HuH-7 (cell line): ENCODE data around the gene LRP1-AS.

ENCODE experiments used
- DNase-seq: peaks from one replicate; pipeline ENCODE4 v3.0.0; 2011; ENCODE audit warnings: low spot score

Gene LRP1-AS

GRCh38 chr12:57146961-57147944 lies at the start of gene LRP1-AS:
Gene LRP1-AS (minus strand): TSS chr12:57147619.
- DNase-seq = peak; percentile 79

- no peak for DNase-seq
These were observed 49.5 kb upstream of the LRP1-AS start for GRCh38 chr12:57196956-57197355.

- DNase-seq = peak; percentile 68
These were observed 49.0 kb upstream of the LRP1-AS start for GRCh38 chr12:57196439-57196838.

GRCh38 chr12:57195611-57196371 lies 48.4 kb upstream of the LRP1-AS start:
- no peak for DNase-seq

GRCh38 chr12:57195186-57195585 lies 47.8 kb upstream of the LRP1-AS start:
- DNase-seq = no peak

GRCh38 chr12:57194253-57194652 lies 46.8 kb upstream of the LRP1-AS start:
- no peak for DNase-seq

- DNase-seq = no peak
These were observed 46.4 kb upstream of the LRP1-AS start for GRCh38 chr12:57193706-57194245.

- DNase-seq = no peak
These were observed 45.5 kb upstream of the LRP1-AS start for GRCh38 chr12:57192920-57193319.

GRCh38 chr12:57191410-57191809 lies 44.0 kb upstream of the LRP1-AS start:
- no peak for DNase-seq

- no peak for DNase-seq
These were observed 43.4 kb upstream of the LRP1-AS start for GRCh38 chr12:57190821-57191220.

- DNase-seq = no peak
These were observed 42.6 kb upstream of the LRP1-AS start for GRCh38 chr12:57190037-57190436.

GRCh38 chr12:57188090-57188425 lies 40.6 kb upstream of the LRP1-AS start:
- no peak for DNase-seq

- DNase-seq = no peak
These were observed 40.0 kb upstream of the LRP1-AS start for GRCh38 chr12:57187222-57188089.

GRCh38 chr12:57185906-57186508 lies 38.6 kb upstream of the LRP1-AS start:
- no peak for DNase-seq

- no peak for DNase-seq
These were observed 38.0 kb upstream of the LRP1-AS start for GRCh38 chr12:57185403-57185802.

GRCh38 chr12:57183939-57184725 lies 36.7 kb upstream of the LRP1-AS start:
- DNase-seq = no peak

GRCh38 chr12:57182918-57183575 lies 35.6 kb upstream of the LRP1-AS start:
- DNase-seq = peak; percentile 99

GRCh38 chr12:57181561-57182155 lies 34.2 kb upstream of the LRP1-AS start:
- DNase-seq = no peak

GRCh38 chr12:57181072-57181471 lies 33.7 kb upstream of the LRP1-AS start:
- no peak for DNase-seq
